HEK293T (cell line): ENCODE results near the gene ZNF135.

Experiments used
- CTCF ChIA-PET: fragments of 350-600 bp; formaldehyde crosslinking; extraction: SDS; loops from one replicate; lab custom pipeline; 2021; ENCODE audit warnings: antibody characterized with exemption, inconsistent platforms; lab: Yijun Ruan, JAX
- POLR2A ChIA-PET: fragments of 350-600 bp; formaldehyde crosslinking; extraction: SDS; loops from one replicate; lab custom pipeline; 2020; ENCODE audit warnings: antibody characterized with exemption, inconsistent platforms; lab: Yijun Ruan, JAX
- DNase-seq: peaks from one replicate; pipeline ENCODE4 v3.0.0; 2012; ENCODE audit warnings: mixed read lengths; ENCODE audit errors: extremely low spot score
- ARNT ChIP-seq: fragments of 450-650 bp; IDR thresholded peaks from 2 replicates; pipeline ENCODE4 v1.6.1; 2017; ENCODE audit warnings: mild to moderate bottlenecking
- BHLHE40 ChIP-seq: fragments of 450-650 bp; IDR thresholded peaks from 2 replicates; pipeline ENCODE4 v1.6.1; 2016; ENCODE audit warnings: mild to moderate bottlenecking, moderate library complexity, borderline replicate concordance
- CTBP1 ChIP-seq: fragments of 450-650 bp; IDR thresholded peaks from 2 replicates; pipeline ENCODE4 v1.6.1; 2016; ENCODE audit warnings: borderline replicate concordance
- ELF4 ChIP-seq: fragments of 450-650 bp; IDR thresholded peaks from 2 replicates; pipeline ENCODE4 v1.6.1; 2017; ENCODE audit warnings: antibody characterized with exemption
- FOXA1 ChIP-seq: fragments of 450-650 bp; IDR thresholded peaks from 2 replicates; pipeline ENCODE4 v1.6.1; 2016; ENCODE audit warnings: mild to moderate bottlenecking
- FOXK2 ChIP-seq: fragments of 450-650 bp; IDR thresholded peaks from 2 replicates; pipeline ENCODE4 v1.6.1; 2016; ENCODE audit warnings: mild to moderate bottlenecking
- FOXM1 ChIP-seq: fragments of 450-650 bp; IDR thresholded peaks from 2 replicates; pipeline ENCODE4 v1.6.1; 2017; ENCODE audit warnings: mild to moderate bottlenecking, borderline replicate concordance
- HDGF ChIP-seq: fragments of 450-650 bp; IDR thresholded peaks from 2 replicates; pipeline ENCODE4 v1.6.1; 2017; ENCODE audit warnings: antibody characterized with exemption, borderline replicate concordance
- L3MBTL2 ChIP-seq: fragments of 450-650 bp; conservative IDR thresholded peaks from 2 replicates; pipeline ENCODE4 v1.6.1; 2016; ENCODE audit warnings: mild to moderate bottlenecking
- LEF1 ChIP-seq: fragments of 450-650 bp; IDR thresholded peaks from 2 replicates; pipeline ENCODE4 v1.6.1; 2017; ENCODE audit warnings: mild to moderate bottlenecking, borderline replicate concordance
- NFRKB ChIP-seq: fragments of 450-650 bp; IDR thresholded peaks from 2 replicates; pipeline ENCODE4 v1.6.1; 2016; ENCODE audit warnings: mild to moderate bottlenecking, moderate library complexity
- SP1 ChIP-seq: fragments of 450-650 bp; IDR thresholded peaks from 2 replicates; pipeline ENCODE4 v1.6.1; 2017
- SUZ12 ChIP-seq: fragments of 450-650 bp; IDR thresholded peaks from 2 replicates; pipeline ENCODE4 v1.6.1; 2016; ENCODE audit warnings: mild to moderate bottlenecking
- TARDBP ChIP-seq: fragments of 450-650 bp; IDR thresholded peaks from 2 replicates; pipeline ENCODE4 v1.6.1; 2016
- ZNF384 ChIP-seq: fragments of 450-650 bp; IDR thresholded peaks from 2 replicates; pipeline ENCODE4 v1.6.1; 2016
- TF ChIP-seq, protein P1 (sequence below): fragments of 450-650 bp; IDR thresholded peaks from 2 replicates; pipeline ENCODE4 v1.6.1; 2016

The ZNF135 gene

DNA sequence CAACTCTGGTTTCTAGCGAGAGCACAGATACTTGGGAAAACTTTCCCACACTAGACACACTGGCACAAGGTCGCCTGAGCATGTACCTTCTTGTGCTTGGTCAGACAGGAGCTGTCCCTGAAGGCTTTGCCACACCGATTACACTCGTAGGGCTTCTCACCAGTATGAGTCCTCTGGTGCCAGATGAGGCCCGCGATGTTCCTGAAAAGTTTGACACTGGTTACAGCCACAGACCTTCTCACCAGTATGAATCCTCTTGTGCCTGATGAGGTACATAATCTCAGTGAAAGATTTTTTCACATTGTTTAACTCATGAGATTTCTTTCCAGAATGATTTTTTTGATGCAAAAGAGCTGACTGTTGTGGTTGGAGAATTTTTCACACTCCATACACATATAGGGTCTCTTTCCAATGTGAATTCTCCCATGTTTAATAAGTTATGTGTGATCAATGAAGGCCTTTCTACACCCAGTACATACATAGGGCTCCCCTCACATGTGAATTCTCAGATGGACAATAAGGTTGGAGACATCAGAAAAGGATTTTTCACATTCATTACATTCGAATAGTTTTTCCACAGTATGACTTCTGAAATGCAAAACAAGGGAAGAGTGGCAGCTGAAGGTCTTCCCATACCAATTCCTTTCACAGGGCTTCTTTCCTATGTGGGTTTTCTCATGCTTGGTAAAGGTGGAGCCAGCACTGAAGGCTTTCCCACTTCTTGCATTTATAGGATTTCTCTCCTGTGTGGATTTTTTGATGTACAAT is 48.9 kb downstream of the ZNF135 start:
- no peak for DNase-seq
- no peak for TF ChIP-seq ELF4
- TF ChIP-seq ARNT: no peak
- no peak for TF ChIP-seq FOXM1
- TF ChIP-seq FOXA1: no peak
- TF ChIP-seq L3MBTL2: no peak
- TF ChIP-seq CTBP1: no peak
- no peak for TF ChIP-seq SUZ12
- POLR2A ChIA-PET: no interaction called here
- CTCF ChIA-PET: no interaction called here

DNA sequence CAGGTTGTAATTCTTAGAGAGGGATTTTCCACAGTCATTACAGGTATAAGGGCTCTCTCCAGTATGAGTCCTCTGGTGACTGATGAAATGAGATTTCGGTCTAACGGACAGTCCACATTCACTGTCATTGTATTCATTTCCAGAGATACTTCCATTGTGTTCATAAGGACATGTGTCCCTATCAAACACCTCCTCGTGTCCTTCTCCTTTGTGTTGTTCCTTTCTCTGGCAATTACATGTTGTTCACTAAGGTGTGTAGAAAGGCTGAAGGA is 49.4 kb downstream of the ZNF135 start:
- TF ChIP-seq TARDBP (no peak), SUZ12 (no peak), NFRKB (no peak), LEF1 (no peak), BHLHE40 (no peak), FOXA1 (no peak), HDGF (no peak), ELF4 (no peak), FOXK2 (no peak), L3MBTL2 (no peak), ZNF384 (no peak), CTBP1 (no peak), SP1 (no peak), ARNT (no peak)
- TF ChIP-seq, protein P1, sequence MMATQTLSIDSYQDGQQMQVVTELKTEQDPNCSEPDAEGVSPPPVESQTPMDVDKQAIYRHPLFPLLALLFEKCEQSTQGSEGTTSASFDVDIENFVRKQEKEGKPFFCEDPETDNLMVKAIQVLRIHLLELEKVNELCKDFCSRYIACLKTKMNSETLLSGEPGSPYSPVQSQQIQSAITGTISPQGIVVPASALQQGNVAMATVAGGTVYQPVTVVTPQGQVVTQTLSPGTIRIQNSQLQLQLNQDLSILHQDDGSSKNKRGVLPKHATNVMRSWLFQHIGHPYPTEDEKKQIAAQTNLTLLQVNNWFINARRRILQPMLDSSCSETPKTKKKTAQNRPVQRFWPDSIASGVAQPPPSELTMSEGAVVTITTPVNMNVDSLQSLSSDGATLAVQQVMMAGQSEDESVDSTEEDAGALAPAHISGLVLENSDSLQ: no peak
- POLR2A ChIA-PET: no interaction called here
- CTCF ChIA-PET: no interaction called here
- no peak for DNase-seq

DNA sequence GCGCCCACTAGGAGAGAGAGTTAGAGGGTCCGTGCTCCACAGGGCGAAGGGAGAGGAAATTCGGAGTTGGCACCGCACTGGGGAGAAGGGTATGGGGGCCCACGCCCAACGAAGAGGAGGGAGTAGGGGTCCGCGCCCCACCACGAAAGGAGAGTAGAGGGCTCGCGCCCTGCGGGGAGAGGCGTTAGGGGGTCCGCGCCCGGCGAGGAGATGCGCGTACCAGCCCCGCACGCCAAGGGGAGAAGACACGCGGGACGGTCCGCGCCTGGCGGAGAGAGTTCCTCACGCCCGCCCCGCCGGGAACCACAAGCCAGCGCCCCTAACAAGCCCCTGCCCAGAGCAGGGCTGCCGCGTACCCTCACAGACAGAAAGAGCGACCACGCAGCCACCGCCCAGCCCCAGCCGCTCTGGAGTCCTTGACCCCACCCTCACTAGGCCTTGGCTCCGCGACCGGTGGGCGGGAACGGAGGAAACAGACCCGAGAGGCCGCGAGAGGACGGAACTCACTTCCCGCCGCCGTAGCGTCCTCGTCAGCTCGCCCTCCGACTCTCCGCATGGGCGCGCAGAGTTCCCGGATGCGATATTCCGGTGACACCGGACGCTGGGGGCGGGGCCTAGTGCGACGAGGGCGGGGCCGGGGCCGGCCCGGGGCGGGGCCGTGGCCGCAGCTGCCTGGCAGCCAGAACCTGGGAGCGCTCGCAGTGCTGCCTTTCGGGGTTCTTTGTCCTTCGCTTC is 58.9 kb downstream of the ZNF135 start:
- POLR2A ChIA-PET: no interaction called here
- CTCF ChIA-PET: no interaction called here
- DNase-seq: no peak
- no peak for TF ChIP-seq L3MBTL2
- TF ChIP-seq FOXA1: no peak
- TF ChIP-seq ARNT: no peak
- TF ChIP-seq LEF1: no peak
- TF ChIP-seq TARDBP: no peak
- no peak for TF ChIP-seq FOXK2
- TF ChIP-seq ELF4: no peak
- TF ChIP-seq ZNF384: no peak
- no peak for TF ChIP-seq CTBP1
- TF ChIP-seq HDGF: no peak
- TF ChIP-seq NFRKB: no peak
- TF ChIP-seq FOXM1: no peak
- TF ChIP-seq SP1: no peak
- no peak for TF ChIP-seq SUZ12
- no peak for TF ChIP-seq BHLHE40
- TF ChIP-seq, protein P1: no peak

DNA sequence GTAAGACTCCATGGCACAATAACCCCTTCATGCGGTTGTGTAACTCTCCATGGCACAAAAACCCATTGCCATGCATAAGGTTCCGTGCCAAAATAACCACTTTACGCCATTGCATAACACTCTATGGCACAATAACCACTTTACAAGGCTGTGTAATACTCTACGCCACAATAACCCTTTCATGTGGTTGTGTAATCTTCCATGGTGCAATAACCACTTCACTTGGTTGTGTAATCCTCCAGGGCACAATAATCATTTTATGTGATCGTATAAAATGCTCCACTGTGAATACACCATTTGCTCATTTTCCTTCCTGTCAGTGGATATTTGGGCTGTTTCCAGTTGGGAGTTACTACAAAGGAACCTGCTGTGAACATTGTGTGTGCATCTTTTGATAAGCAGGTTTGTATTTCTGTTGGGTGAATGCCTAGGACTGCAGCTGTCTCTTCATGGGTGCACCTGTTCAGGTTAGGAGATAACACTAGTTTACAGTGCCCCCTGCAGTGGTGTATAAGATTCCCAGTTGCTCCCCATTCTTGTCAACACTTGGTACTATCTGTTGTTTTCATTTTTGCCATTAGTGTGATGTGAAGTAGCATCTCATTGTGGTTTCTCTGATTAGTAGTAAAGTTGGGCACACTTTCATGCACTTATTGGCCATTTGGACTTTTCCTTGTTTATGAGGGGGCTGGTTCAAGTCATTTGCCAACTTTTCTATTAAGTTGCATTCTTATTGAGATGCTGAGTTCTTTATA is 60.1 kb downstream of the ZNF135 start:
- TF ChIP-seq L3MBTL2 (no peak), NFRKB (no peak), HDGF (no peak), TARDBP (no peak), ELF4 (no peak), FOXA1 (no peak), SUZ12 (no peak), ARNT (no peak), BHLHE40 (no peak), CTBP1 (no peak), ZNF384 (no peak)
- TF ChIP-seq, protein P1: no peak
- POLR2A ChIA-PET: no interaction called here
- no peak for DNase-seq
- CTCF ChIA-PET: no interaction called here
